GM12874 (cell line): ENCODE results near the gene MCOLN2.

Source experiments
- TF ChIP-seq, protein P1 (sequence below): IDR thresholded peaks from 2 replicates; pipeline ENCODE4 v1.5.1; 2011; ENCODE audit warnings: low read depth, mild to moderate bottlenecking, control low read depth, low read length, moderate library complexity; ENCODE audit not compliant: insufficient read depth

Gene MCOLN2

GRCh38 chr1:84919461-84919970 lies 77.4 kb downstream of the MCOLN2 start:
- TF ChIP-seq, protein P1, sequence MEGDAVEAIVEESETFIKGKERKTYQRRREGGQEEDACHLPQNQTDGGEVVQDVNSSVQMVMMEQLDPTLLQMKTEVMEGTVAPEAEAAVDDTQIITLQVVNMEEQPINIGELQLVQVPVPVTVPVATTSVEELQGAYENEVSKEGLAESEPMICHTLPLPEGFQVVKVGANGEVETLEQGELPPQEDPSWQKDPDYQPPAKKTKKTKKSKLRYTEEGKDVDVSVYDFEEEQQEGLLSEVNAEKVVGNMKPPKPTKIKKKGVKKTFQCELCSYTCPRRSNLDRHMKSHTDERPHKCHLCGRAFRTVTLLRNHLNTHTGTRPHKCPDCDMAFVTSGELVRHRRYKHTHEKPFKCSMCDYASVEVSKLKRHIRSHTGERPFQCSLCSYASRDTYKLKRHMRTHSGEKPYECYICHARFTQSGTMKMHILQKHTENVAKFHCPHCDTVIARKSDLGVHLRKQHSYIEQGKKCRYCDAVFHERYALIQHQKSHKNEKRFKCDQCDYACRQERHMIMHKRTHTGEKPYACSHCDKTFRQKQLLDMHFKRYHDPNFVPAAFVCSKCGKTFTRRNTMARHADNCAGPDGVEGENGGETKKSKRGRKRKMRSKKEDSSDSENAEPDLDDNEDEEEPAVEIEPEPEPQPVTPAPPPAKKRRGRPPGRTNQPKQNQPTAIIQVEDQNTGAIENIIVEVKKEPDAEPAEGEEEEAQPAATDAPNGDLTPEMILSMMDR: no peak

DNA sequence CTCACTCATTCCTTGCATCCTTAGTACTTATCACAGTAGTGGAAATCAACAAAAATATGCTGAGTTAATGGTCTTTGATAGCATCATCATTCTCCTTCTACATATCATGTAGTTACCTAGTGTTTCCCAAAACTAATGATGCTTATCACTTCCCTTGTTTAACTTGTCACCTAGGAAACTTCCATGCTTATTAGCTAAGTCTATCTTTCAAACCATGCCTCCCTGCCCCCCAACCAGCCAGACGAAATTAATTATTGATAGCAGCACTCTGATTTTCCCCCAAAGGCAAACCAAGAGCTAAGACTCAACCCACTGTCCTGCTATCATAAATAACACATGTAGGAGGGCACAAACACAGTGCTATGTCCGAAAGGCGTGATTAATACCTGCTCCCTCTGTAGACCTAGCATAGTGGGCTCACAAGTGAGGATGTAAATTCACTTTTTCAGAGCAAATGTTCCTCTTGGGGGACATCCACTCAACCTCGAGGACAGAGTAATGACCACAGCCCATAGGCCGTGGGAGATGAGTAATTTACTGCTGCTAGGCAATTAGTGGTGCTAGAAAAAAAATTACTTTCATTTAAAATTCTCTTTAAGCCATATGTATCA lies 78.1 kb downstream of the MCOLN2 start:
- TF ChIP-seq, protein P1: no peak

DNA sequence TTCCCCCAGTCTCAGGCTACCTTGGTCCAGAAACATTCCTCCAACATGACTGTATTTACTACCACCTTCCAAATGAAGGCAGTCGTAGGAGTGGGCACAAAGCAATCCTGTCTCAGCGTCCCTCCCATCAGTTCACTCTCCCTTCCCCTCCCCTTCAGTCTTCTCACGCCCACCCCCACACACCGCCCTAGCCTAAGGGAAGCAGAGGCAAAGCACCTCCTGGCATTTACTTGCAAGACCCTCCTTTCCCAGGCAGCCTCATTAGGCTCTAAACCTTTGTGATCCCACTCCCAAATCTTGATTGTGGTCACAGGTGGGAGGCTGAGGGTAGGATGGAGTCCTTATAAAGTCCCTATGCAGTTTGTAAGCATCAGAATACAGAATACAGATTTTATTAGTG lies 80.0 kb downstream of the MCOLN2 start:
- TF ChIP-seq, protein P1: no peak

GRCh38 chr1:84913555-84913892 lies 83.4 kb downstream of the MCOLN2 start:
- TF ChIP-seq, protein P1: no peak

- TF ChIP-seq, protein P1: no peak
Measured at GRCh38 chr1:84912726-84913554, 84.0 kb downstream of the MCOLN2 start.

DNA sequence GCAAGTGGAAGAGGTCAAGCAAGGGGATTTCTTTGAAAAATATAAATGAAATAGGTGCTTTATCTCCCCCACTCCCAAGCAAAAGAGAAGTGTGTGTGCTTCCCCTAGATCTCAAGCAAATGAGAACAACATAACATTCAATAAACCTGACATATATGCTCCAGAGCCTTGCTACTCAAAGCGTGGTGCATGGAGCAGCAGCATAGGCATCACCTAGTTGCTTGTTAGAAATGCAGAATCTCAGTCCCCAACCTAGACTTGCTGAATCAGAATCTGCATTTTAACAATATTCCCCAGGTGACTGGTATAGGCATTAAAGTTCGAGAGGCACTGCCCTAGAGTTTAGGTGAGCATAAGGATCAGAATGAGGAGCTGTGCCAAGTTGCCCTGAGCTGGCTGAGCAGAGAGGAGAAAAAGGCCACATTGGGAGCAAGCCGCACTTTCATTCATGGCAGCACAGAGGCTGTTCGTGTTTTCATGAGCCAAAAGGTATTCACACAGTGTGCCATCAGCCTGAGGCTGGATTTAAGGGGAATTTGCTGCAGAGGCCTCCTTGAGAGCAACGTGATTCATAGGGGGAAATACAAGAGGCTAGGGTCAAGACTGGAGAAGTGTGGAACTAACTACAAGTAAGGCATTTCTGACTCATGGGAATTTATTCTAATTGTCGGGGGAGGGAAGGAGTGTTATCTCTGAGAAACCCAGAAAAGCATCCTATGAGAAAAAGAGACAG lies 89.7 kb downstream of the MCOLN2 start:
- TF ChIP-seq, protein P1: no peak

- TF ChIP-seq, protein P1: no peak
Measured at GRCh38 chr1:84899969-84900368, 96.9 kb downstream of the MCOLN2 start.
